A549 (cell line): ENCODE results near the gene TRMT2B.

ENCODE experiments used
- CHD2 ChIP-seq: fragments of 150-350 bp; IDR thresholded peaks from 2 replicates; pipeline ENCODE4 v1.6.1; 2014; ENCODE audit warnings: low read length; ENCODE audit not compliant: partially characterized antibody
- CTCF ChIP-seq: fragments of >200 bp; sonication (Bioruptor Twin); formaldehyde crosslinking; IDR thresholded peaks from 3 replicates; pipeline ENCODE4 v1.5.1; 2016
- EP300 ChIP-seq, 2 experiments: fragments of >200 bp; sonication (Bioruptor Twin); formaldehyde crosslinking; IDR thresholded peaks; 2 replicates in 1 of 2; 3 replicates in 1 of 2; pipeline ENCODE4 v1.6.1; 2016 to 2017
- ESRRA ChIP-seq: fragments of 150-350 bp; IDR thresholded peaks from 2 replicates; pipeline ENCODE4 v1.6.1; 2014; ENCODE audit warnings: mild to moderate bottlenecking, low read length, borderline replicate concordance
- MAZ ChIP-seq: fragments of 150-350 bp; IDR thresholded peaks from 2 replicates; pipeline ENCODE4 v1.6.1; 2014; ENCODE audit warnings: antibody characterized with exemption, low read depth, low read length, borderline replicate concordance
- POLR2A ChIP-seq: IDR thresholded peaks from 2 replicates; pipeline ENCODE4 v1.6.1; 2012; ENCODE audit warnings: mild to moderate bottlenecking, low read length
- SMC3 ChIP-seq: fragments of >200 bp; sonication (Bioruptor Twin); formaldehyde crosslinking; IDR thresholded peaks from 3 replicates; pipeline ENCODE4 v1.6.1; 2018; ENCODE audit warnings: inconsistent platforms
- TP53 ChIP-seq: fragments of 250-450 bp; sonication (Bioruptor Pico); IDR thresholded peaks from 2 replicates; pipeline ENCODE4 v1.5.0; 2021; ENCODE audit warnings: mild to moderate bottlenecking, moderate library complexity

DNA sequence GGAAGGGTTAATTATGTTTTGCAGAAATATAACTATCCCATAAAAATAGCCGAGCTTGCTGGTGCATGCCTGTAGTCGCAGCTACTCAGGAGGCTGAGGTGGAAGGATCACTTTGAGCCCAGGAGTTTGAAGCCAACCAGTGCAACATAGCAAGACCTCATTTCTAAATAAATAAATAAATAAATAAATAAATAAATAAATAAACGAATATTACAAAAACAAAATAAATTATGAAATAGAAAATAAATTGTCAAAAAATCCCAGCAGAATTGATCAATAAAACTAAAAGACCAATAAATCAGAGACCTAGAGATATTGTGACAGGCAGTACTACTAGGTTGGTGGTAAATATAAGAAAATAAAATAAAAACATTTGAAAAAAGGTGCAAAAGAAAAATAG, 89.1 kb downstream of the TRMT2B start:
- no peak for TF ChIP-seq SMC3
- TF ChIP-seq TP53 = no peak
- no peak for TF ChIP-seq CTCF
- no peak for TF ChIP-seq CHD2
- TF ChIP-seq POLR2A = no peak
- no peak for TF ChIP-seq ESRRA
- TF ChIP-seq MAZ = no peak
- no peak for TF ChIP-seq EP300 (IDR thresholded peaks at IDR 0.05)
